Peyer's patch (tissue), 4 donors: Measurements from ENCODE around the gene GEMIN5.

Experiments
- CTCF ChIP-seq, 6 experiments: fragments of 450-650 bp in 4 of 6; fragments of 200-600 bp in 2 of 6; sonication (generic) in 1 of 6; IDR thresholded peaks; one replicate each; pipeline ENCODE4 v1.5.1; 2017 to 2019; ENCODE audit warnings: antibody characterized with exemption in 6 of 6, mild to moderate bottlenecking in 3 of 6, moderate library complexity in 1 of 6
- POLR2A ChIP-seq, 2 donors: fragments of 450-650 bp; IDR thresholded peaks; one replicate each; pipeline ENCODE4 v1.5.1; 2017; ENCODE audit warnings: antibody characterized with exemption in 2 of 2, mild to moderate bottlenecking in 2 of 2, moderate library complexity in 2 of 2

- TF ChIP-seq CTCF (IDR thresholded peaks at IDR 0.05) (no peak), POLR2A (IDR thresholded peaks at IDR 0.05) (no peak)
Measured at GRCh38 chr5:154868702-154869101, 69.3 kb downstream of the GEMIN5 start.
